ENCODE measurements around the gene PHLDB3.

- no peak for TF ChIP-seq CTCF (IDR thresholded peaks at IDR 0.05)
- no peak for TF ChIP-seq POLR2AphosphoS5 (IDR thresholded peaks at IDR 0.05)
Measured at GRCh38 chr19:43506629-43507028, 2.1 kb upstream of the PHLDB3 start.
